Heart left ventricle (tissue), 16 donors: ENCODE results near the gene GSPT2. TPM values are rescaled to one million over a fixed set of nuclear protein-coding genes. Genes with fewer than 3 reads are reported as not detected.

Experiments
- ATAC-seq, 4 donors: fragments of 200-7000 bp; cut with Tn5 transposase; one replicate each; pipeline ENCODE4 v1.9.1; 2020 to 2022; ENCODE audit warnings: moderate library complexity in 4 of 4, mild to moderate bottlenecking in 3 of 4, moderate number of reproducible peaks in 1 of 4
- DNase-seq, 5 donors: peaks; one replicate each; pipeline ENCODE4 v3.0.0-alpha.2; 2020
- H3K27ac ChIP-seq, 12 donors: fragments of 200-600 bp; sonication (generic) in 4 of 12; one replicate each; pipeline versions ENCODE4 v1.5.0 to v1.8.0; 2016 to 2022; ENCODE audit warnings: mild to moderate bottlenecking in 2 of 12
- H3K27me3 ChIP-seq, 9 donors: fragments of 200-600 bp; sonication (generic) in 2 of 9; one replicate each; pipeline versions ENCODE4 v1.5.1 to v1.8.0; 2016 to 2022; ENCODE audit warnings: mild to moderate bottlenecking in 3 of 9
- H3K36me3 ChIP-seq, 9 donors: fragments of 200-600 bp; sonication (generic) in 2 of 9; one replicate each; pipeline versions ENCODE4 v1.5.0 to v1.8.0; 2018 to 2022; ENCODE audit warnings: mild to moderate bottlenecking in 2 of 9
- H3K4me1 ChIP-seq, 12 donors: fragments of 200-600 bp; sonication (generic) in 4 of 12; one replicate each; pipeline versions ENCODE4 v1.5.0 to v1.8.0; 2016 to 2022; ENCODE audit warnings: mild to moderate bottlenecking in 3 of 12
- H3K4me3 ChIP-seq, 12 donors: fragments of 200-600 bp; sonication (generic) in 4 of 12; one replicate each; pipeline versions ENCODE4 v1.5.0 to v1.8.0; 2017 to 2022; ENCODE audit warnings: mild to moderate bottlenecking in 9 of 12, moderate library complexity in 4 of 12
- H3K9me3 ChIP-seq, 12 donors: fragments of 200-600 bp; sonication (generic) in 4 of 12; one replicate each; pipeline versions ENCODE4 v1.5.0 to v1.8.0; 2016 to 2022; ENCODE audit warnings: mild to moderate bottlenecking in 1 of 12
- POLR2A ChIP-seq, 2 donors: fragments of 450-650 bp; IDR thresholded peaks; one replicate each; pipeline ENCODE4 v1.6.1; 2017; ENCODE audit warnings: antibody characterized with exemption in 2 of 2, mild to moderate bottlenecking in 2 of 2, moderate library complexity in 2 of 2
- WGBS, 4 donors: extraction: QIAGEN DNeasy Blood & Tissue Kit in 2 of 4; methylation state at CpG; one replicate each; pipeline versions ENCODE4 v1.1.5 to v1.1.7; 2013 to 2018; 5-methylcytosine and 5-hydroxymethylcytosine counted together
- intact Hi-C, 10 donors: fragments of 100-400 bp; cut with DNase I; formaldehyde crosslinking; loops; one replicate each; pipeline versions ENCODE4 v1.11.1 to v1.14.2; 2022
- polyA plus RNA-seq, 2 donors: library from polyadenylated mRNA; stranded (reverse); fragments of 200-250 nt; gene quantifications; one replicate each; pipeline ENCODE4 v1.2.3, GENCODE V29; 2013
- total RNA-seq, 9 donors: library from RNA; depleted of rRNA in 2 of 9; stranded (reverse); fragments of >200 nt in 2 of 9; fragmentation: NEBNext Ultra II Directional in 3 of 9; extraction: Animal tissue kit (Norgen Biotek cat#: 25700) in 3 of 9; gene quantifications; one replicate each; pipeline versions ENCODE4 v1.1.0 to v1.2.4, GENCODE V29; 2016 to 2023
- TF ChIP-seq, protein P1 (sequence below), 12 donors: fragments of 200-600 bp; sonication (generic) in 4 of 12; IDR thresholded peaks; one replicate each; pipeline versions ENCODE4 v1.5.0 to v1.8.0; 2018 to 2022; ENCODE audit warnings: antibody characterized with exemption in 12 of 12, mild to moderate bottlenecking in 5 of 12
- donor health status: ischemic (EF 13 %, LVEDD 7.1; RV severe dilation, severe dysfunction).
- donor health status: healthy with polysubstance abuse.
- donor health status: DM: no; HTN: yes; CAD: no.
- donor health status: DM: no; HTN: no; CAD: no.
- donor health status: ischemic (EF 25% LVEDD 6.9; RV normal size, moderate dysfunction).
- donor health status: ischemic (EF 25% LVEDD 5.7; RV mildly dilated, moderate dysfunction).
- donor health status: healthy.
- donor health status: DM: yes; HTN: yes; CAD: no.
- donor health status: ischemic (EF 35%, LVEDD 5.7; RV mildly dilated, moderate dysfunction).
- donor health status: nonischemic (EF 11% LVEDD 7.7; RV severe dilation, severe dysfunction).
- donor health status: DM: yes; HTN: yes; CAD: no.
- donor health status: PGD.
- donor health status: ischemic (EF 29% LVEDD 5.4; RV normal size, mild dysfunction).
- donor health status: nonischemic (EF 23%, LVEDD 6.1; RV moderate dilation, normal function).

The GSPT2 gene
- total and polyA plus RNA-seq, 11 donors: 2.8 to 11.8 (median 9.1) TPM

DNA sequence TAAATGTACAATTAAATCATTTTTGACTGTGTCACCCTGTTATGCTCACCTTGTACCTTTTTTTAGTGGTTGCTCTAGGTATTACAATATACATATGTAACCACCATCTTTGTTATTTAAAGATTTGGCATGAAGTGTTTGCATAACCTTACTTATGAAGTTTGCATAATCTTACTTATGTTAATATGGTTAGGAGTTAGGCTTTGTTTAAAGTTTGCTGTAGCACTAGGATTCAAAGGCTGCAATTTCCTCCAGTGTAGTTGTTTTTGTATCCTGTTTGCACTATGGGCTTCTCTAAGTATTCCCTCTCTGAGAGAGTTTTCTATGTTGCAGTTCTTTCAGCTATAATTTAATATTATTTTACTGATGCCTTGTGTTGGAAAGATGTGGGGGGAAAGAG is 15.0 kb upstream of the GSPT2 start:
- ATAC-seq (no peak), DNase-seq (no peak)
- no peak overlapping the region for H3K27ac ChIP-seq
- H3K27me3 ChIP-seq: peaks cover 0 to 34% (median 0%) of the 10 kb centered on the region in 9 donors
- H3K36me3 ChIP-seq: no peaks in the 10 kb centered on the region
- H3K4me3 ChIP-seq: no peak overlapping the region
- intact Hi-C loops: no loop called here
- H3K9me3 ChIP-seq: no peaks in the 10 kb centered on the region
- no peaks in the 10 kb centered on the region for H3K4me1 ChIP-seq
- TF ChIP-seq, protein P1, sequence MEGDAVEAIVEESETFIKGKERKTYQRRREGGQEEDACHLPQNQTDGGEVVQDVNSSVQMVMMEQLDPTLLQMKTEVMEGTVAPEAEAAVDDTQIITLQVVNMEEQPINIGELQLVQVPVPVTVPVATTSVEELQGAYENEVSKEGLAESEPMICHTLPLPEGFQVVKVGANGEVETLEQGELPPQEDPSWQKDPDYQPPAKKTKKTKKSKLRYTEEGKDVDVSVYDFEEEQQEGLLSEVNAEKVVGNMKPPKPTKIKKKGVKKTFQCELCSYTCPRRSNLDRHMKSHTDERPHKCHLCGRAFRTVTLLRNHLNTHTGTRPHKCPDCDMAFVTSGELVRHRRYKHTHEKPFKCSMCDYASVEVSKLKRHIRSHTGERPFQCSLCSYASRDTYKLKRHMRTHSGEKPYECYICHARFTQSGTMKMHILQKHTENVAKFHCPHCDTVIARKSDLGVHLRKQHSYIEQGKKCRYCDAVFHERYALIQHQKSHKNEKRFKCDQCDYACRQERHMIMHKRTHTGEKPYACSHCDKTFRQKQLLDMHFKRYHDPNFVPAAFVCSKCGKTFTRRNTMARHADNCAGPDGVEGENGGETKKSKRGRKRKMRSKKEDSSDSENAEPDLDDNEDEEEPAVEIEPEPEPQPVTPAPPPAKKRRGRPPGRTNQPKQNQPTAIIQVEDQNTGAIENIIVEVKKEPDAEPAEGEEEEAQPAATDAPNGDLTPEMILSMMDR (IDR thresholded peaks at IDR 0.05): peak in 3 of 12 donors; percentile 23 to 39 (median 26)
- TF ChIP-seq POLR2A (IDR thresholded peaks at IDR 0.05): no peak

DNA sequence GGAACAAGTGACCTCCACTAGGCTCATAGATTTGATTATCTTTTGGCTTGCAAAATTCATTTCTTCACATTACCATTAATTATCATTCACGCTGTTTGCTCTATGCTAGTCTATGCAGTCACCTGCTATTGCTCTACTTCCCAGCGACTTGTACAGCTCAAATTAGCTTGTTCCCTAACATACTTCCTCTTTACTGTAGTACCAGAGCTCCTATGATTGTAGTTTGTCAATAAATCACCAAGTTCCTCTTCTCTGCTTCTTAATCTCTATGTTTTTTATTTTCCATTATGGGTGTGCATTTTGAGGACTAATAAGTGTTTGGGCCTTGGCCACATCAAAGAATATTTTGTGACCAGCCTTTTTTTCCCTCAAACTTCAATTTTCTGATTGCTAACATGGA is 6.2 kb upstream of the GSPT2 start:
- ATAC-seq: no peak
- H3K4me1 ChIP-seq: no peaks in the 10 kb centered on the region
- no peak overlapping the region for H3K27ac ChIP-seq
- no peaks in the 10 kb centered on the region for H3K36me3 ChIP-seq
- TF ChIP-seq POLR2A (IDR thresholded peaks at IDR 0.05): no peak
- TF ChIP-seq, protein P1 (IDR thresholded peaks at IDR 0.05): no peak
- peaks cover 0 to 70% (median 0%) of the 10 kb centered on the region in 9 donors for H3K27me3 ChIP-seq
- DNase-seq: no peak
- H3K4me3 ChIP-seq: no peak overlapping the region
- WGBS, 4 donors: 64 to 77% (median 65%) methylated on average over 2 of the region's 2 CpGs
- no peaks in the 10 kb centered on the region for H3K9me3 ChIP-seq
- intact Hi-C loops: no loop called here

DNA sequence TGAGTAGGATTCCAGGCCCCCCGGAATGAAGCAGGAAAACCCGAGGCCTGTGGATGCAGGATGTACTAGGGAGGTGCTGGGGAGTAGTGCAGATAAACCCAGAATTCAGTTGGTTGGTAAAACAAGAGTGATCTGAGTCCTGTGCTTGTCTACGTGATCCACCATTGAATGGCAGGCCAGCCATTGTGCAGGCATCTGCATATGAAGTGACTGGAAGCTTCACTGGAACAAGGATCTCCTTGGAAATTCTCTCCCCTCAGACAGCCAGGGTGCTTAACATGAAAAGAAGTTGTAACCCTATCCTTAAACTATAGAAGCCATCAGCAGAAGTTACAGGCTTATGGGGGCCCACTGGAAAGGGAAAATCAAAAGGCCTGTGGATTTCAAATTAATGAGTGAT is 656 bp upstream of the GSPT2 start:
- 66 to 89% (median 81%) methylated on average over 3 of the region's 3 CpGs for WGBS, 4 donors
- TF ChIP-seq, protein P1 (IDR thresholded peaks at IDR 0.05): no peak
- no peak for TF ChIP-seq POLR2A (IDR thresholded peaks at IDR 0.05)
- ATAC-seq: no peak
- DNase-seq: no peak
- Histone ChIP-seq H3K27ac (peak overlapping the region in 3 of 12 donors; percentile 70 to 86 (median 80)), H3K4me3 (peak overlapping the region in 9 of 12 donors; percentile 66 to 87 (median 69)), H3K36me3 (peaks cover 0 to 7% (median 0%) of the 10 kb centered on the region in 9 donors), H3K9me3 (peaks cover 0 to 17% (median 0%) of the 10 kb centered on the region in 12 donors), H3K4me1 (peaks cover 0 to 6% (median 0%) of the 10 kb centered on the region in 12 donors), H3K27me3 (peaks cover 0 to 45% (median 0%) of the 10 kb centered on the region in 9 donors)
- intact Hi-C loops: no loop called here

DNA sequence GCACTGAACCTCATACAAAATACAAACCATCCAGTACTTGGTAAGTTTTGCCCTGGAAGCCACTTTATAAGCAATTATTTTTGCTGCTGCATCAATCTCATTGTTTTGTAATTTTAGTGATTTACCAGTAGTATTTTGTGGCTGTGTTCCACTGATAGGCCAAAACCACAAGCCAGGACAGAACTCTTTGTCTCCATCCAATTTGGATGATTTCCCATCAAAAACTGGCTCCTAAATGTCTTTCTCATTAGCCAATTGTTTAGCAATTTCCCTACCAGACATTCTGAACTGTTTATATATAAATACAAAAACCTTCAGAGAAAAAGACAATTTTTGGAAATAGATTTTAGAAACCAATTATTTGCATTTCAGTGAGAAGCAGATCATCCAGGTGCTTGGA is 4.4 kb downstream of the GSPT2 start:
- ATAC-seq (no peak), DNase-seq (no peak)
- Histone ChIP-seq H3K27me3 (peaks cover 0 to 19% (median 0%) of the 10 kb centered on the region in 9 donors), H3K4me3 (no peak overlapping the region), H3K36me3 (peaks cover 0 to 7% (median 0%) of the 10 kb centered on the region in 9 donors), H3K4me1 (peaks cover 0 to 6% (median 0%) of the 10 kb centered on the region in 12 donors), H3K27ac (no peak overlapping the region), H3K9me3 (peaks cover 0 to 17% (median 0%) of the 10 kb centered on the region in 12 donors)
- no peak for TF ChIP-seq POLR2A (IDR thresholded peaks at IDR 0.05)
- TF ChIP-seq, protein P1 (IDR thresholded peaks at IDR 0.05): no peak
- intact Hi-C loops: no loop called here
